ENCODE results near the gene BFSP2. TPM values are rescaled to one million over a fixed set of nuclear protein-coding genes. Genes with fewer than 3 reads are reported as not detected.
"Not testable (repeated sequence)": the region's sequence is repeated elsewhere in the genome, so short reads cannot be mapped to it uniquely, and the experiment has no call there.

Gene BFSP2
- total RNA-seq, 1 experiment from 2014 or later, result not detected

DNA sequence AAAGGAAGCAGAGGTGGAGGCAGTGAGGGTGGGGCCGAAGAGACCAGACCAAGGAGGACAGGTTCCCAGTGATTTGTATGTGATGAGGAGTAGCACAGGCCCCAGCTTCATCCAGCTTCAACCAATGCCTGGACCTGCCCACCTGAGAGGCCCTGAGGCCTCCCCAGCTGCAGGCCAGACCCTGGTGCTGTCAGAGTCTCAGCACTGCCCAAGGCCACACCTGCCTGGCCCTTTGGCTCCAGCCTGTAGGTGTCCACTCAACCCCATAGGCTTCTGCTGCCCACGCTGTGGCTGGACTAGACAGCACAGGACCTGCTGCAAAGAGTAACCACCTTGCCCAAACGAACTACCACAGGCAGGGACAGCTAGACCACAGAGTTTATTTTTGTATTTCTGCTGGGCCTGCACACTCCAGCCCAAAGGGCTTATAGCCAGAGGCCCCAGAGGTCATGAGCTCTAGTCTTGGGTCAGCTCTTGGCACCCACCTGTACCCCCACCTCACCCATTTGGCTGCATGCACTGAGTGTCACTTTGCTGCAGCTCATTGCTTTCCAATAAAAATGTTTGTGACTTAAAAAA, 91.7 kb downstream of the BFSP2 start:
- intact Hi-C loops (cut with micrococcal nuclease; ENCODE audit: unreplicated experiment), result no loop called here
- Mint-ChIP-seq H3K36me3 (ENCODE audit: insufficient read depth, unreplicated experiment) (no peaks in the 10 kb centered on the region), H3K27me3 (ENCODE audit: insufficient read depth, unreplicated experiment) (no peaks in the 10 kb centered on the region), H3K4me1 (ENCODE audit: low read depth, unreplicated experiment) (peaks cover 16% of the 10 kb centered on the region), H3K9me3 (ENCODE audit: unreplicated experiment) (peaks cover 5% of the 10 kb centered on the region), H3K27ac (ENCODE audit: unreplicated experiment) (peak overlapping the region; percentile 24), H3K4me3 (ENCODE audit: unreplicated experiment) (no peak overlapping the region)
- BruUV-seq (replicated peaks), result no TSS peak
- TF ChIP-seq CTCF (IDR thresholded peaks at IDR 0.05; ENCODE audit: insufficient read depth in 1 of 2, low read depth in 1 of 2, low read length in 1 of 2, severe bottlenecking in 1 of 2, unreplicated experiment in 1 of 2), result no peak
- H3K9me3 ChIP-seq, result peaks cover 12% of the 10 kb centered on the region
- DNase-seq, result no peak
- H3K4me3 ChIP-seq (ENCODE audit: low read depth, low read length), result no peak overlapping the region
- CTCF ChIA-PET, result no interaction called here
- 0 out of 2 replicates have a peak, but pooled peaks cover 3% of the 10 kb centered on the region for H3K4me1 ChIP-seq
- no peaks in the 10 kb centered on the region for H3K36me3 ChIP-seq (ENCODE audit: control insufficient read depth, insufficient read depth, low read length)
- no peaks in the 10 kb centered on the region for H3K27me3 ChIP-seq (replicated peaks; ENCODE audit: control insufficient read depth, insufficient read depth, low read length)
- POLR2A ChIA-PET, result no interaction called here

DNA sequence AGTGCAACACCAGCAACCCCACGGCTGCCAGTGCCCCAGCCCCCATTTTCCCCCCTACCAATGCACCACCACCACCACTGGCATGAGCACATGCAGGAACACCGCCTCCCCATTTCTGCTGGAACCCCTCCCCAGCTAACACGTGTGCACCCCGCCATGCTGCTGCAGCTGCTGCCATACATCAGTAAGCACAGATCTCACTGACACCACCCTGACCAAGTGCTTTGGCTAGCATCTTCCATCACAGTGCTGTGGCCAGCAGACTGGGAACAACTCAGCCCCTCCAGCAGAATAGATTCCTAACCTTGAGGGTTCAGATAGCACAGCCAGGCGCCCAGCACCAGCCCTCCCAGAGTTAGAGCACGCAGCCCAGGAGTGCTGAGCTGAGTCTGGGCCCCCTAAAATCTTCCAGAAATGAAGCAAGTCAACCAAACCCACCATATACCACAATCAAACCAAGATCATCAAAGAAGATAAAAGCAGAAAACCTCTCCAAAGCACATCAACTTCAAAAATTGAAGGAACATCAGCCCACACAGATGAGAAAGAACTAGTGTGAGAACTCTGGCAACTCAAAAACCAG, 92.4 kb downstream of the BFSP2 start:
- BruUV-seq (replicated peaks), result no TSS peak
- no peaks in the 10 kb centered on the region for H3K9me3 Mint-ChIP-seq (ENCODE audit: unreplicated experiment)
- peaks cover 16% of the 10 kb centered on the region for H3K4me1 Mint-ChIP-seq (ENCODE audit: low read depth, unreplicated experiment)
- no peak overlapping the region for H3K4me3 Mint-ChIP-seq (ENCODE audit: unreplicated experiment)
- Histone ChIP-seq H3K4me3 (ENCODE audit: low read depth, low read length) (no peak overlapping the region), H3K9me3 (peaks cover 5% of the 10 kb centered on the region), H3K4me1 (0 out of 2 replicates have a peak, but pooled peaks cover 3% of the 10 kb centered on the region), H3K36me3 (ENCODE audit: control insufficient read depth, insufficient read depth, low read length) (no peaks in the 10 kb centered on the region), H3K27me3 (replicated peaks; ENCODE audit: control insufficient read depth, insufficient read depth, low read length) (no peaks in the 10 kb centered on the region)
- ChIA-PET CTCF (no interaction called here), POLR2A (no interaction called here)
- intact Hi-C loops (cut with micrococcal nuclease; ENCODE audit: unreplicated experiment), result no loop called here
- no peaks in the 10 kb centered on the region for H3K36me3 Mint-ChIP-seq (ENCODE audit: insufficient read depth, unreplicated experiment)
- no peak for DNase-seq
- H3K27ac Mint-ChIP-seq (ENCODE audit: unreplicated experiment), result no peak overlapping the region
- no peak for TF ChIP-seq CTCF (IDR thresholded peaks at IDR 0.05; ENCODE audit: insufficient read depth in 1 of 2, low read depth in 1 of 2, low read length in 1 of 2, severe bottlenecking in 1 of 2, unreplicated experiment in 1 of 2)
- H3K27me3 Mint-ChIP-seq (ENCODE audit: insufficient read depth, unreplicated experiment), result no peaks in the 10 kb centered on the region

DNA sequence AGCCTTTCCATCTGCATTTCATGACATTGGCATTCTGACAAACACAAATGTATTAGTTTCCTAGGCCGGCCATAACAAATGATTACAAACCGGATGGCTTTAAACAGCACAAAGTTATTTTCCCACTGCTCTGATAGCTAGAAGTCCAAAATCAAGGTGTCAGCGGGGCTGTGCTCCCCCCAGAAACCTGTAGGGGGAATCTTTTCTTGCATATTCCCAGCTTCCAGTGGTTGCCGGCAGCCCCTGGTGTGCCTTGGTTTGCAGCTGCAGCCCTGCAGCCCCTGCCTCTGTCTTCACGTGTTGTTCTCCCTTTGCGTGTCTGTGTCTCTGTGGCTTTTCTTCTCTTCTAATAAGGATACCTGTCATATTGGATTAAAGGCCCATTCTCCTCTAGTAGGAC, 94.6 kb downstream of the BFSP2 start:
- Histone ChIP-seq H3K9me3 (no peaks in the 10 kb centered on the region), H3K27me3 (replicated peaks; ENCODE audit: control insufficient read depth, insufficient read depth, low read length) (no peaks in the 10 kb centered on the region), H3K36me3 (ENCODE audit: control insufficient read depth, insufficient read depth, low read length) (no peaks in the 10 kb centered on the region), H3K4me1 (peaks cover 8% of the 10 kb centered on the region), H3K4me3 (ENCODE audit: low read depth, low read length) (no peak overlapping the region)
- POLR2A ChIA-PET, result no interaction called here
- DNase-seq, result peak; percentile 70 to 76
- intact Hi-C loops (cut with micrococcal nuclease; ENCODE audit: unreplicated experiment), result loop anchor here (1.0 to 2.0 kb wide), 2 partner anchors 52 to 84 kb away; no protein-coding TSS in a partner anchor
- Mint-ChIP-seq H3K27ac (ENCODE audit: unreplicated experiment) (no peak overlapping the region), H3K4me3 (ENCODE audit: unreplicated experiment) (no peak overlapping the region), H3K9me3 (ENCODE audit: unreplicated experiment) (no peaks in the 10 kb centered on the region), H3K4me1 (ENCODE audit: low read depth, unreplicated experiment) (peaks cover 9% of the 10 kb centered on the region), H3K36me3 (ENCODE audit: insufficient read depth, unreplicated experiment) (no peaks in the 10 kb centered on the region), H3K27me3 (ENCODE audit: insufficient read depth, unreplicated experiment) (no peaks in the 10 kb centered on the region)
- CTCF ChIA-PET, result interaction anchor here (0.7 to 1.8 kb wide), 7 partner anchors 29 to 84 kb away, joined by 3 to 15 read pairs (median 5); partner anchors contain the start of gene CDV3
- BruUV-seq (replicated peaks), result no TSS peak
- peak; percentile 65 to 72 for TF ChIP-seq CTCF (IDR thresholded peaks at IDR 0.05; ENCODE audit: insufficient read depth in 1 of 2, low read depth in 1 of 2, low read length in 1 of 2, severe bottlenecking in 1 of 2, unreplicated experiment in 1 of 2)

DNA sequence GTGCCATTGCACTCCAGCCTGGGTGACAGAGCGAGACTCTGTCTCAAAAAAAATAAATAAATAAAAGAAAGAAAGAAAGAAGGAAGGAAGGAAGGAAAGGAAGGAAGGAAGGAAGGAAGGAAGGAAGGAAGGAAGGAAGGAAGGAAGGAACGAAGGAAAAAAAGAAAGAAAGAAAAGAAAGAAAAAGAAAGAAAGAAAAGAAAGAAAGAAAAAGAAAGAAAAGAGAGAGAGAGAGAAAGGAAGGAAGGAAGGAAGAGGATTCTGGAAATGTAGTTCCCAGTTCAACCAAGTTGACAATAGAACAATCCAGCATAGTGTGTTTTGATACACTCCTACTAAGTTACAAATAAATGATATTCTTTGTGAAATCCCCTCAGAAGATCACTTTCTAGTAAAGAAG, 102.7 kb downstream of the BFSP2 start:
- H3K4me1 ChIP-seq, result peaks cover 27% of the 10 kb centered on the region
- POLR2A ChIA-PET, result interaction anchor here (0.6 kb wide), 1 partner anchor 38 kb away, joined by 3 read pairs; no protein-coding TSS in a partner anchor
- CTCF ChIA-PET; H3K9me3 ChIP-seq; H3K27me3 ChIP-seq (replicated peaks; ENCODE audit: control insufficient read depth, insufficient read depth, low read length); H3K4me1 Mint-ChIP-seq (ENCODE audit: low read depth, unreplicated experiment); DNase-seq; H3K27ac Mint-ChIP-seq (ENCODE audit: unreplicated experiment); H3K36me3 Mint-ChIP-seq (ENCODE audit: insufficient read depth, unreplicated experiment); H3K4me3 ChIP-seq (ENCODE audit: low read depth, low read length); H3K36me3 ChIP-seq (ENCODE audit: control insufficient read depth, insufficient read depth, low read length); intact Hi-C loops (cut with micrococcal nuclease; ENCODE audit: unreplicated experiment); BruUV-seq (replicated peaks); H3K27me3 Mint-ChIP-seq (ENCODE audit: insufficient read depth, unreplicated experiment); H3K9me3 Mint-ChIP-seq (ENCODE audit: unreplicated experiment); H3K4me3 Mint-ChIP-seq (ENCODE audit: unreplicated experiment): not testable (repeated sequence)

All from Caco-2 (cell line).